Colonic mucosa (tissue), 4 donors: ENCODE results near the gene PGRMC1. TPM values are rescaled to one million over a fixed set of nuclear protein-coding genes. Genes with fewer than 3 reads are reported as not detected.
"Not testable (repeated sequence)": the region's sequence is repeated elsewhere in the genome, so short reads cannot be mapped to it uniquely, and the experiment has no call there.

ENCODE experiments used
- DNase-seq: peaks from one replicate; pipeline ENCODE4 v3.0.0-alpha.2; 2020
- H3K27ac ChIP-seq: fragments of 200-600 bp; one replicate; pipeline ENCODE4 v1.8.0; 2021
- H3K27me3 ChIP-seq: fragments of 200-600 bp; one replicate; pipeline ENCODE4 v1.8.0; 2021
- H3K36me3 ChIP-seq: fragments of 200-600 bp; one replicate; pipeline ENCODE4 v1.8.0; 2021
- H3K4me1 ChIP-seq: fragments of 200-600 bp; one replicate; pipeline ENCODE4 v1.8.0; 2021; ENCODE audit warnings: mild to moderate bottlenecking
- H3K4me3 ChIP-seq: fragments of 200-600 bp; one replicate; pipeline ENCODE4 v1.8.0; 2021
- H3K9ac ChIP-seq, 2 donors: one replicate each; pipeline ENCODE4 v1.7.0; 2013; ENCODE audit warnings: control low read depth in 2 of 2, low read depth in 2 of 2, low read length in 2 of 2
- H3K9me3 ChIP-seq: fragments of 200-600 bp; one replicate; pipeline ENCODE4 v1.8.0; 2021
- intact Hi-C: fragments of 100-400 bp; cut with DNase I; formaldehyde crosslinking; loops from one replicate; pipeline ENCODE4 v1.14.1; 2022
- total RNA-seq, 2 donors: library from RNA; stranded (reverse); fragmentation: NEBNext Ultra II Directional in 1 of 2; extraction: Animal tissue kit (Norgen Biotek cat#: 25700) in 1 of 2; gene quantifications; one replicate each; pipeline ENCODE4 v1.2.1, GENCODE V29; 2021
- TF ChIP-seq, protein P1 (sequence below): fragments of 200-600 bp; IDR thresholded peaks from one replicate; pipeline ENCODE4 v1.8.0; 2022; ENCODE audit warnings: antibody characterized with exemption, mild to moderate bottlenecking
- donor health status: healthy.
- donor health status: DM: no; HTN: no; CAD: no.
- donor health status: DM: no; HTN: no; CAD: no.

The PGRMC1 gene
- total RNA-seq, 2 donors from 2014 or later: 105 to 132 TPM

DNA sequence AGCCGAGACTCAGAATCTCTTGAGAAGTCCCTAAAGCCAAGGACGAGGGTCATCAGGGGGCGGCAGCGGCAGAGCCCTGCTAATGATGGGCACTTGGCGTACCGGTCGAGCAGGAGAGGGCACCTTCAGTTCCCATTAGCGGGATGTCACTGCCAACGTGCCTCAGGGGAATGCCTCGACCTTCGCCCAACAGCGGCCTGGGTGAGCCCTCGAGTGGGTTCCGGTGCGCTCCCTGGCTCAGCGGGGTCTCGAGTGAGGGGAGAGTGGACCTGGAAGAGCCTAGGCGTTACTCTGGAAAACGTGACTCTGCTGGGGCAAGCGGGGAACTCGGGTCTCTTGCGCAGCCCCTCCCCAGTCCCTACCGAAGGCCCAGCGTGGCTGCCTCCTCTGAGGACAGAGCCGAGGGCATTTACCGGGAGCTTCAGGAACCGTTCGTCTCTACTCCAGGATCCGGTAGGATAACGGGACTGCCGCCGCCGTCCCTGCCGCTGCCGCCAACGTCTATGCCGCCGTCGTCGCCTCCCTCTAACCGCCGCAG is 36.9 kb downstream of the PGRMC1 start:
- Histone ChIP-seq H3K27me3 (no peaks in the 10 kb centered on the region), H3K4me3 (no peak overlapping the region), H3K9me3 (no peaks in the 10 kb centered on the region), H3K9ac (no peak overlapping the region), H3K36me3 (no peaks in the 10 kb centered on the region), H3K4me1 (no peaks in the 10 kb centered on the region), H3K27ac (no peak overlapping the region)
- TF ChIP-seq, protein P1, sequence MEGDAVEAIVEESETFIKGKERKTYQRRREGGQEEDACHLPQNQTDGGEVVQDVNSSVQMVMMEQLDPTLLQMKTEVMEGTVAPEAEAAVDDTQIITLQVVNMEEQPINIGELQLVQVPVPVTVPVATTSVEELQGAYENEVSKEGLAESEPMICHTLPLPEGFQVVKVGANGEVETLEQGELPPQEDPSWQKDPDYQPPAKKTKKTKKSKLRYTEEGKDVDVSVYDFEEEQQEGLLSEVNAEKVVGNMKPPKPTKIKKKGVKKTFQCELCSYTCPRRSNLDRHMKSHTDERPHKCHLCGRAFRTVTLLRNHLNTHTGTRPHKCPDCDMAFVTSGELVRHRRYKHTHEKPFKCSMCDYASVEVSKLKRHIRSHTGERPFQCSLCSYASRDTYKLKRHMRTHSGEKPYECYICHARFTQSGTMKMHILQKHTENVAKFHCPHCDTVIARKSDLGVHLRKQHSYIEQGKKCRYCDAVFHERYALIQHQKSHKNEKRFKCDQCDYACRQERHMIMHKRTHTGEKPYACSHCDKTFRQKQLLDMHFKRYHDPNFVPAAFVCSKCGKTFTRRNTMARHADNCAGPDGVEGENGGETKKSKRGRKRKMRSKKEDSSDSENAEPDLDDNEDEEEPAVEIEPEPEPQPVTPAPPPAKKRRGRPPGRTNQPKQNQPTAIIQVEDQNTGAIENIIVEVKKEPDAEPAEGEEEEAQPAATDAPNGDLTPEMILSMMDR: no peak
- intact Hi-C loops: no loop called here
- no peak for DNase-seq

DNA sequence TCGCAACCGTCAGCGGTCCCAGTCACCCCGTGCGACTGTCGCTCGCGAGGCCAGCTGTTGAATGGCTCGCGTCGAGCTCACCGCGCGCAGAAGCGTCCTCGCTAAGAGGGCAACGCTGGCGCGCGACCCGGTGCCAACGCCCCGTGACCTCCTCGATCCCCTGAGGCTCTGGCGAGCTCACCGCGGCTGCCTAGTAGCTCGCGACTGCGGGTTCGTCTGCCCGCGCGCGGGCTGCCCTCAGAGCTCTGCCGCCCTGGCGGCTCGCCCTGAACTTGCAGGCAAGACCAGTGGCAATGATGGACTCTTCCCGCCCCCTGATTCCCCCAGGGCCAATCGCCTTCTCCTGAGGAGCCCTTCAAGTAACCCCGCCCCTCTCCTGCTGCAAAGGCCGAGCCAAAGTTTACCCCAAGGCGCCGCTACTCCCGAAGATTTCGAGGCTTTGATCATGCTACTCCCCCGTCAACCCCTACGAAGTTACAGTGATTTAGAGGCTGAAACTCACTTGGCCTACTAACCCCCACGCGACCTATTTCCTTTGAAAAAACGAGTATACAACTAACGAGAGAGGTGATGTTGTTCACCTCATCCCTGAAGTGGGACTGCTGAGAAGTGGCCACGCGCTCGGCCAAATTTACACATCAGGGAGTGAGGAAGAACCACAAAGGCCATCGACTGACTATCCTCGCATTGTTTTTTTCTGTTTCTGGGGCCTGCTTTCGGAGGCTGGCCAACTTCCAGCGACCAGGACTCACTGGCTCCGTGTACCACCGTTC is 37.5 kb downstream of the PGRMC1 start:
- no peak overlapping the region for H3K9ac ChIP-seq
- H3K27ac ChIP-seq: no peak overlapping the region
- H3K9me3 ChIP-seq: no peaks in the 10 kb centered on the region
- H3K36me3 ChIP-seq: no peaks in the 10 kb centered on the region
- H3K4me3 ChIP-seq: peak overlapping the region; percentile 0
- DNase-seq: peak; percentile 79
- intact Hi-C loops: no loop called here
- H3K27me3 ChIP-seq: no peaks in the 10 kb centered on the region
- H3K4me1 ChIP-seq: no peaks in the 10 kb centered on the region
- TF ChIP-seq, protein P1: no peak

DNA sequence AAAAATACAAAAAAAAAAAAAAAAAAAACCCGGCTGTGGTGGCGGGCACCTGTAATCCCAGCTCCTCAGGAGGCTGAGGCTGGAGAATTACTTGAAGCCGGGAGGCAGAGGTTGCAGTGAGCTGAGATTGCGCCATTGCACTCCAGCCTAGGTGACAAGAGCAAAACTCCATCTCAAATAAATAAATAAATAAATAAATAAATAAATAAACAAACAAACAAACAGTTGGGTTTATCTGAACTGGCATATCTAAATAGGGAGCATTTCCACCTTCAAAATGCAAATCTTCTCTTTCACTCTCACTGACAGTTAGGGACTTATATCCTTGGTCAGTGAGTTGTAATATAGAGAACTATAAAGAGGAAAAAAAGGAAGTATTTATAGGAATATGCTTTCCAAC is 46.3 kb downstream of the PGRMC1 start:
- H3K4me1 ChIP-seq, H3K9ac ChIP-seq, intact Hi-C loops, H3K27me3 ChIP-seq, DNase-seq, H3K9me3 ChIP-seq, H3K4me3 ChIP-seq, H3K36me3 ChIP-seq, H3K27ac ChIP-seq: not testable (repeated sequence)

DNA sequence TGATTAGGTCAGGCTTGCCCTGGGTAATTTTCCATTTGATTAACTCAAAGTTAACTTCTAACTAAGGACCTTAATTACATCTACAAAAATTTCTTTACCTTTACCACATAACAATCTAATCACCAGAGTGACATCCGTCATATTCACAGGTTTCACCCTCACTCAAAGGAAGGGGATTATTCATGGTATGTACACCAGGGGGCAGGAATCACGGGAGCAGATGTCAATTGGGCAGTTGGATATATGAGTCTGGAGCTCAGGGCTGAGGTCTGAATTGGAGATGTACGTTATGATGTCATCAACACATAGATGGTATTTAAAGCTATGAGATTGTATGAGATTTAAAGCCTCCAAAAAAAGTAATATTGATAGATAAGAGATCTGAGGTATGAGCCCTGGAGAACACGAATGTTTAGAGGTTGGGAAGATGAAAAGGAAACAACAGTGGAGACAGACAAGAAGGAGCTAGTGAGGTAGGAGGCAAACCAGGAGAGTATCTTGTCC is 52.9 kb downstream of the PGRMC1 start:
- DNase-seq: no peak
- intact Hi-C loops: no loop called here
- Histone ChIP-seq H3K27me3 (no peaks in the 10 kb centered on the region), H3K9ac (no peak overlapping the region), H3K4me3 (no peak overlapping the region), H3K9me3 (no peaks in the 10 kb centered on the region), H3K27ac (no peak overlapping the region), H3K4me1 (no peaks in the 10 kb centered on the region), H3K36me3 (no peaks in the 10 kb centered on the region)
- TF ChIP-seq, protein P1: peak; percentile 15

DNA sequence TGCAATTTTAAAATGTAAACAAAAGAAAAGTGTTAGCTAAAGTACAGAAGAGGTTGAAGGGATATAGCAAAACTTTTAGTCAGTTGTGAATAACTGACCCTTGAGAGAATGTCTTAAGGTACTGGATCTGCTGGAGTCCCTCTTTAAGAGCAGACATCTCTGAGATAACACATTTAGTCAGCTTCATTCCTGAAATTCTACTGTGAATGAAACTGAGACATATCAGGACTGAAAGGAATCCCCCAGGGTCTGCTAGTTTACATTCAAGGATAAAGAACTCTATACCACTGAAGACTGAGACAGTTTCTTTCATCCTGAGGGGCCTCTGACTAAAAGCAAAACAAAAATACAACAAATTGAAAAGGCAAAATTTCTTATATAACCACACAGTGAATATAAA is 54.4 kb downstream of the PGRMC1 start:
- TF ChIP-seq, protein P1: no peak
- no peak overlapping the region for H3K4me3 ChIP-seq
- intact Hi-C loops: no loop called here
- no peaks in the 10 kb centered on the region for H3K27me3 ChIP-seq
- no peaks in the 10 kb centered on the region for H3K4me1 ChIP-seq
- no peak overlapping the region for H3K27ac ChIP-seq
- no peak overlapping the region for H3K9ac ChIP-seq
- no peaks in the 10 kb centered on the region for H3K9me3 ChIP-seq
- no peaks in the 10 kb centered on the region for H3K36me3 ChIP-seq
- DNase-seq: no peak

DNA sequence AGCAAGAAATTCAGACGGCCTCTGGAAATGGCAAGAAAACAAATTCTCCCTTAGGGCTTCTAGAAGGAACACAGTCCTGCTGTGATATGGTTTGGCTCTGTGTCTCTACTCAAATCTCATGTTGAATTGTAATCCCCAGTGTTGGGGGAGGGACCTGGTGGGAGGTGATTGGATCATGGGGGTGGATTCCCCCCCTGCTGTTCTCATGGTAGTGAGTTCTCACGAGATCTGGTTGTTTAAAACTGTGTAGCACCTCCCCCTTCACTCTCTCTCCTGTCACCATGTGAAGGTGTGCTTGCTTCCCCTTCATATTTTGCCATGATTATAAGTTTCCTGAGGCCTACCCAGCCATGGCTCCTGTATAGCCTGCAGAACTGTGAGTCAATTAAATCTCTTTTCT is 55.2 kb downstream of the PGRMC1 start:
- H3K4me3 ChIP-seq, H3K9ac ChIP-seq, intact Hi-C loops, DNase-seq, H3K4me1 ChIP-seq, H3K9me3 ChIP-seq, H3K27ac ChIP-seq, H3K36me3 ChIP-seq, H3K27me3 ChIP-seq: not testable (repeated sequence)
